Transverse colon (tissue), 3 donors: Measurements from ENCODE around the gene CCN2.

Experiments used
- POLR2A ChIP-seq: fragments of 450-650 bp; IDR thresholded peaks from one replicate; pipeline ENCODE4 v1.6.1; 2016; ENCODE audit warnings: antibody characterized with exemption, mild to moderate bottlenecking, moderate library complexity
- TF ChIP-seq, protein P1 (sequence below), 5 experiments: fragments of 200-600 bp in 3 of 5; fragments of 450-650 bp in 2 of 5; sonication (generic) in 3 of 5; IDR thresholded peaks; 1 replicate in 2 of 5; 2 replicates in 3 of 5; pipeline ENCODE4 v1.5.1; 2016 to 2017; ENCODE audit warnings: antibody characterized with exemption in 5 of 5, inconsistent platforms in 3 of 5, mild to moderate bottlenecking in 2 of 5, moderate library complexity in 1 of 5

- TF ChIP-seq, protein P1, sequence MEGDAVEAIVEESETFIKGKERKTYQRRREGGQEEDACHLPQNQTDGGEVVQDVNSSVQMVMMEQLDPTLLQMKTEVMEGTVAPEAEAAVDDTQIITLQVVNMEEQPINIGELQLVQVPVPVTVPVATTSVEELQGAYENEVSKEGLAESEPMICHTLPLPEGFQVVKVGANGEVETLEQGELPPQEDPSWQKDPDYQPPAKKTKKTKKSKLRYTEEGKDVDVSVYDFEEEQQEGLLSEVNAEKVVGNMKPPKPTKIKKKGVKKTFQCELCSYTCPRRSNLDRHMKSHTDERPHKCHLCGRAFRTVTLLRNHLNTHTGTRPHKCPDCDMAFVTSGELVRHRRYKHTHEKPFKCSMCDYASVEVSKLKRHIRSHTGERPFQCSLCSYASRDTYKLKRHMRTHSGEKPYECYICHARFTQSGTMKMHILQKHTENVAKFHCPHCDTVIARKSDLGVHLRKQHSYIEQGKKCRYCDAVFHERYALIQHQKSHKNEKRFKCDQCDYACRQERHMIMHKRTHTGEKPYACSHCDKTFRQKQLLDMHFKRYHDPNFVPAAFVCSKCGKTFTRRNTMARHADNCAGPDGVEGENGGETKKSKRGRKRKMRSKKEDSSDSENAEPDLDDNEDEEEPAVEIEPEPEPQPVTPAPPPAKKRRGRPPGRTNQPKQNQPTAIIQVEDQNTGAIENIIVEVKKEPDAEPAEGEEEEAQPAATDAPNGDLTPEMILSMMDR (IDR thresholded peaks at IDR 0.05), result peak; percentile 50 to 80 (median 61)
- peak; percentile 1 for TF ChIP-seq POLR2A
Observed at GRCh38 chr6:131949909-131950766, 1.0 kb downstream of the CCN2 start.
